ENCODE results near the gene TTN.

The TTN gene

GRCh38 chr2:178819992-178820391, 12.8 kb upstream of the TTN start:
- no peak overlapping the region for H3K4me3 ChIP-seq (ENCODE audit: low read depth, low read length)
- DNase-seq (ENCODE audit: low read depth), result no peak

GRCh38 chr2:178819147-178819875, 12.1 kb upstream of the TTN start:
- DNase-seq (ENCODE audit: low read depth), result no peak

GRCh38 chr2:178811901-178812300, 4.7 kb upstream of the TTN start:
- no peak for DNase-seq (ENCODE audit: low read depth)
- H3K4me3 ChIP-seq (ENCODE audit: low read depth, low read length), result no peak overlapping the region

More at GRCh38 chr2:178819147-178819875, 12.1 kb upstream of the TTN start:
- no peak overlapping the region for H3K4me3 ChIP-seq (ENCODE audit: low read depth, low read length)

GRCh38 chr2:178811045-178811444, 3.8 kb upstream of the TTN start:
- DNase-seq (ENCODE audit: low read depth), result no peak
- no peak overlapping the region for H3K4me3 ChIP-seq (ENCODE audit: low read depth, low read length)

- no peak overlapping the region for H3K4me3 ChIP-seq (ENCODE audit: low read depth, low read length)
- DNase-seq (ENCODE audit: low read depth), result no peak
Observed at GRCh38 chr2:178810422-178810821, 3.2 kb upstream of the TTN start.

GRCh38 chr2:178806543-178806942, 680 bp downstream of the TTN start:
- DNase-seq (ENCODE audit: low read depth), result no peak
- no peak overlapping the region for H3K4me3 ChIP-seq (ENCODE audit: low read depth, low read length)

- no peak overlapping the region for H3K4me3 ChIP-seq (ENCODE audit: low read depth, low read length)
- DNase-seq (ENCODE audit: low read depth), result no peak
Observed at GRCh38 chr2:178805457-178805856, 1.8 kb downstream of the TTN start.

GRCh38 chr2:178804791-178805190, 2.4 kb downstream of the TTN start:
- no peak for DNase-seq (ENCODE audit: low read depth)
- no peak overlapping the region for H3K4me3 ChIP-seq (ENCODE audit: low read depth, low read length)

GRCh38 chr2:178800510-178800909, 6.7 kb downstream of the TTN start:
- no peak for DNase-seq (ENCODE audit: low read depth)
- H3K4me3 ChIP-seq (ENCODE audit: low read depth, low read length), result no peak overlapping the region

- H3K4me3 ChIP-seq (ENCODE audit: low read depth, low read length), result no peak overlapping the region
- no peak for DNase-seq (ENCODE audit: low read depth)
Observed at GRCh38 chr2:178799305-178799704, 7.9 kb downstream of the TTN start.

GRCh38 chr2:178796079-178796677, 11.0 kb downstream of the TTN start:
- no peak for DNase-seq (ENCODE audit: low read depth)
- H3K4me3 ChIP-seq (ENCODE audit: low read depth, low read length), result no peak overlapping the region

GRCh38 chr2:178787934-178788333, 19.3 kb downstream of the TTN start:
- no peak for DNase-seq (ENCODE audit: low read depth)
- no peak overlapping the region for H3K4me3 ChIP-seq (ENCODE audit: low read depth, low read length)

GRCh38 chr2:178787155-178787554, 20.1 kb downstream of the TTN start:
- DNase-seq (ENCODE audit: low read depth), result no peak
- H3K4me3 ChIP-seq (ENCODE audit: low read depth, low read length), result no peak overlapping the region

- no peak for DNase-seq (ENCODE audit: low read depth)
- no peak overlapping the region for H3K4me3 ChIP-seq (ENCODE audit: low read depth, low read length)
Observed at GRCh38 chr2:178783889-178784288, 23.3 kb downstream of the TTN start.

GRCh38 chr2:178782236-178782635, 25.0 kb downstream of the TTN start:
- DNase-seq (ENCODE audit: low read depth), result no peak
- no peak overlapping the region for H3K4me3 ChIP-seq (ENCODE audit: low read depth, low read length)

- no peak overlapping the region for H3K4me3 ChIP-seq (ENCODE audit: low read depth, low read length)
- no peak for DNase-seq (ENCODE audit: low read depth)
Observed at GRCh38 chr2:178777577-178777976, 29.6 kb downstream of the TTN start.

- no peak overlapping the region for H3K4me3 ChIP-seq (ENCODE audit: low read depth, low read length)
- no peak for DNase-seq (ENCODE audit: low read depth)
Observed at GRCh38 chr2:178776751-178777150, 30.5 kb downstream of the TTN start.

GRCh38 chr2:178775975-178776374, 31.2 kb downstream of the TTN start:
- no peak overlapping the region for H3K4me3 ChIP-seq (ENCODE audit: low read depth, low read length)
- DNase-seq (ENCODE audit: low read depth), result no peak

- DNase-seq (ENCODE audit: low read depth), result no peak
- H3K4me3 ChIP-seq (ENCODE audit: low read depth, low read length), result no peak overlapping the region
Observed at GRCh38 chr2:178770518-178770917, 36.7 kb downstream of the TTN start.

GRCh38 chr2:178767094-178768060, 39.8 kb downstream of the TTN start:
- H3K4me3 ChIP-seq (ENCODE audit: low read depth, low read length), result no peak overlapping the region
- no peak for DNase-seq (ENCODE audit: low read depth)

Data from skeletal muscle cell (primary cell).